A549 (cell line): ENCODE data around the gene STXBP6. TPM values are rescaled to one million over a fixed set of nuclear protein-coding genes. Genes with fewer than 3 reads are reported as not detected.

Experiments
- ATAC-seq, 2 experiments: fragments of 200-7000 bp in 1 of 2; fragments of >200 bp in 1 of 2; cut with Nextera tagmentation in 1 of 2; cut with Tn5 transposase in 1 of 2; 3 replicates each; pipeline versions ENCODE4 v1.8.0 to v1.9.1; 2018 to 2020; ENCODE audit warnings: mild to moderate bottlenecking in 1 of 2, moderate library complexity in 1 of 2
- CTCF ChIA-PET: fragments of 300-600 bp; sonication (Branson Sonifier 250); formaldehyde crosslinking; extraction: SDS; loops from one replicate; lab custom pipeline; 2021; ENCODE audit warnings: antibody characterized with exemption, inconsistent platforms; lab: Yijun Ruan, JAX
- POLR2A ChIA-PET: fragments of 350-600 bp; formaldehyde crosslinking; extraction: SDS; loops from one replicate; lab custom pipeline; 2021; ENCODE audit warnings: antibody characterized with exemption, inconsistent platforms; lab: Yijun Ruan, JAX
- DNase-seq, 2 experiments: peaks; one replicate each; pipeline versions ENCODE4 v3.0.0 to v3.0.0-alpha.2; 2011 to 2016; ENCODE audit warnings: low read depth in 1 of 2, low spot score in 1 of 2
- FAIRE-seq: peaks from 2 replicates; lab custom pipeline; 2011; peaks lifted over from hg19 to GRCh38; lab: Jason Lieb, UNC
- H3K27ac ChIP-seq, 2 experiments: fragments of >200 bp; sonication (Bioruptor Twin); formaldehyde crosslinking; 3 replicates each; pipeline ENCODE4 v1.5.1; 2016 to 2017
- H3K4me1 ChIP-seq: fragments of >200 bp; sonication (Bioruptor Twin); formaldehyde crosslinking; 3 replicates; pipeline ENCODE4 v1.6.1; 2016
- H3K4me2 ChIP-seq: fragments of >200 bp; sonication (Bioruptor Twin); formaldehyde crosslinking; 3 replicates; pipeline ENCODE4 v1.6.1; 2016
- H3K4me3 ChIP-seq: fragments of >200 bp; sonication (Bioruptor Twin); formaldehyde crosslinking; 3 replicates; pipeline ENCODE4 v1.5.1; 2016
- H3K9me3 ChIP-seq: fragments of >200 bp; sonication (Bioruptor Twin); formaldehyde crosslinking; 3 replicates; pipeline ENCODE4 v1.6.1; 2016
- BHLHE40 ChIP-seq: IDR thresholded peaks from 2 replicates; pipeline ENCODE4 v1.6.1; 2012; ENCODE audit warnings: low read depth, low read length, inconsistent platforms
- CBX2 ChIP-seq: fragments of 200-600 bp; sonication (generic); IDR thresholded peaks from 2 replicates; pipeline ENCODE4 v1.6.1; 2016; ENCODE audit warnings: low read depth, mild to moderate bottlenecking, borderline replicate concordance
- CHD2 ChIP-seq: fragments of 150-350 bp; IDR thresholded peaks from 2 replicates; pipeline ENCODE4 v1.6.1; 2014; ENCODE audit warnings: low read length; ENCODE audit not compliant: partially characterized antibody
- EHF ChIP-seq: fragments of 250-450 bp; sonication (Bioruptor Pico); IDR thresholded peaks from 2 replicates; pipeline ENCODE4 v1.5.0; 2020; ENCODE audit warnings: mild to moderate bottlenecking
- EHMT2 ChIP-seq: fragments of 200-600 bp; sonication (generic); IDR thresholded peaks from 2 replicates; pipeline ENCODE4 v1.6.1; 2016; ENCODE audit warnings: antibody characterized with exemption, low read depth, mild to moderate bottlenecking, moderate library complexity
- FOSB ChIP-seq: fragments of 250-450 bp; sonication (Bioruptor Pico); IDR thresholded peaks from 2 replicates; pipeline ENCODE4 v1.5.0; 2020; ENCODE audit warnings: mild to moderate bottlenecking, moderate library complexity
- FOSL2 ChIP-seq, 2 experiments: fragments of 450-650 bp in 1 of 2; fragments of >200 bp in 1 of 2; sonication (Bioruptor Twin) in 1 of 2; formaldehyde crosslinking; IDR thresholded peaks; 2 replicates each; pipeline versions ENCODE4 v1.5.0 to v1.6.1; 2016 to 2020; ENCODE audit warnings: mild to moderate bottlenecking in 1 of 2, moderate library complexity in 1 of 2
- FOXS1 ChIP-seq: fragments of 250-450 bp; sonication (Bioruptor Pico); IDR thresholded peaks from 2 replicates; pipeline ENCODE4 v1.5.0; 2020; ENCODE audit warnings: mild to moderate bottlenecking, moderate library complexity
- HOXA7 ChIP-seq: fragments of 250-450 bp; sonication (Bioruptor Pico); IDR thresholded peaks from 2 replicates; pipeline ENCODE4 v1.5.0; 2020; ENCODE audit warnings: mild to moderate bottlenecking, moderate library complexity
- JUN ChIP-seq, 2 experiments: fragments of >200 bp; sonication (Bioruptor Twin); formaldehyde crosslinking; IDR thresholded peaks; 2 replicates in 1 of 2; 3 replicates in 1 of 2; pipeline ENCODE4 v1.6.1; 2016 to 2017
- JUNB ChIP-seq: fragments of >200 bp; sonication (Bioruptor Twin); formaldehyde crosslinking; IDR thresholded peaks from 2 replicates; pipeline ENCODE4 v1.6.1; 2016
- KDM1A ChIP-seq: fragments of 200-600 bp; sonication (generic); IDR thresholded peaks from 2 replicates; pipeline ENCODE4 v1.6.1; 2016; ENCODE audit warnings: low read depth, mild to moderate bottlenecking
- KDM5A ChIP-seq: fragments of 200-600 bp; sonication (generic); IDR thresholded peaks from 2 replicates; pipeline ENCODE4 v1.6.1; 2016; ENCODE audit warnings: antibody characterized with exemption, mild to moderate bottlenecking
- NPAS2 ChIP-seq: fragments of 250-450 bp; sonication (Bioruptor Pico); IDR thresholded peaks from 2 replicates; pipeline ENCODE4 v1.8.0; 2022; ENCODE audit warnings: mild to moderate bottlenecking, moderate library complexity, borderline replicate concordance
- PBX3 ChIP-seq: IDR thresholded peaks from 2 replicates; pipeline ENCODE4 v1.6.1; 2012
- RARB ChIP-seq: fragments of 250-450 bp; sonication (Bioruptor Pico); IDR thresholded peaks from 2 replicates; pipeline ENCODE4 v1.8.0; 2021; ENCODE audit warnings: mild to moderate bottlenecking, moderate library complexity
- RNF2 ChIP-seq: fragments of 200-600 bp; sonication (generic); IDR thresholded peaks from 2 replicates; pipeline ENCODE4 v1.6.1; 2016; ENCODE audit warnings: low read depth, mild to moderate bottlenecking, antibody characterized with exemption, moderate library complexity, borderline replicate concordance
- TFCP2L1 ChIP-seq: fragments of 250-450 bp; sonication (Bioruptor Pico); IDR thresholded peaks from 2 replicates; pipeline ENCODE4 v1.5.0; 2021; ENCODE audit warnings: mild to moderate bottlenecking
- ZFP36 ChIP-seq: fragments of 450-650 bp; IDR thresholded peaks from 2 replicates; pipeline ENCODE4 v1.6.1; 2014; ENCODE audit warnings: borderline replicate concordance; ENCODE audit not compliant: partially characterized antibody
- ZNF302 ChIP-seq: fragments of 250-450 bp; sonication (Bioruptor Pico); IDR thresholded peaks from 2 replicates; pipeline ENCODE4 v1.9.0; 2021; ENCODE audit warnings: inconsistent platforms, mild to moderate bottlenecking, moderate library complexity
- WGBS: methylation state at CpG from one replicate; pipeline ENCODE4 v1.1.6; 2017; ENCODE audit errors: missing lambda C conversion rate; 5-methylcytosine and 5-hydroxymethylcytosine counted together
- polyA plus RNA-seq, 4 experiments: library from polyadenylated mRNA; depleted of rRNA in 3 of 4; stranded (reverse); fragments of >200 nt; fragmentation: RNase III in 1 of 4; extraction: RNeasy Plus Mini Kit Qiagen cat#74134 plus additional on column Dnase treatment in 1 of 4; gene quantifications; 2 replicates in 3 of 4; 3 replicates in 1 of 4; pipeline ENCODE4 v1.2.3, GENCODE V29; 2011 to 2017
- TF ChIP-seq, protein P1 (sequence below): fragments of >200 bp; sonication (Bioruptor Twin); formaldehyde crosslinking; IDR thresholded peaks from 3 replicates; pipeline ENCODE4 v1.6.1; 2016
- TF ChIP-seq, protein P2 (sequence below): fragments of >200 bp; sonication (Bioruptor Twin); formaldehyde crosslinking; IDR thresholded peaks from 3 replicates; pipeline ENCODE4 v1.5.1; 2016
- TF ChIP-seq, protein P3 (sequence below): IDR thresholded peaks from 2 replicates; pipeline ENCODE4 v1.6.1; 2012
- TF ChIP-seq, protein P4 (sequence below): fragments of 250-450 bp; sonication (Bioruptor Pico); IDR thresholded peaks from 2 replicates; pipeline ENCODE4 v1.5.0; 2020; ENCODE audit warnings: low read depth, mild to moderate bottlenecking, moderate library complexity
- TF ChIP-seq, protein P5 (sequence below): fragments of 200-600 bp; sonication (generic); IDR thresholded peaks from 2 replicates; pipeline ENCODE4 v1.6.1; 2016; ENCODE audit warnings: antibody characterized with exemption, mild to moderate bottlenecking, moderate library complexity

The STXBP6 gene
- polyA plus RNA-seq, 2 of the 4 experiments (the other 2 are of a cell fraction), result 1.7 to 6.3 TPM

DNA sequence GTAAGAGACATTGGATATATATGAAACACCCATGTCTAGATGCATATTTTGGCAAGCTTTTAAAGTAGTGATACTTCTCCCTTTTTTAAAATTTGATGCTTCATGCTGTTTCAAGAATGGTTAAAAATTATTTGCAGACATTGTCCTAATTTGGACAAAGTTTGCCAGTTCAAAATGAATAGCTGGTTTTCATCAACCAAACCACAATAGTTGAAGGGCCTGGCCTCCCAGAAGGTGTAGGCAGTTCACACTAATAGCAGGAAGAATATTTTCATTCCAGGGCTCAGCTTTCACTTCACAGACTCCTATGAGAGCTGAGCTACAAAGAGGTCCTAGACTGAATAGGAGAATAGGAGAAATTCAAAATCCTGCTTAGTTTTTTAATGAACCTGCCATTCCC lies 78.7 kb downstream of the STXBP6 start:
- Histone ChIP-seq H3K4me3 (no peak overlapping the region), H3K4me1 (peaks cover 6% of the 10 kb centered on the region; the same call in 2 of the 3 replicates), H3K9me3 (no peaks in the 10 kb centered on the region; the same call in 2 of the 3 replicates), H3K4me2 (no peak overlapping the region), H3K27ac (no peak overlapping the region)
- TF ChIP-seq, protein P1, sequence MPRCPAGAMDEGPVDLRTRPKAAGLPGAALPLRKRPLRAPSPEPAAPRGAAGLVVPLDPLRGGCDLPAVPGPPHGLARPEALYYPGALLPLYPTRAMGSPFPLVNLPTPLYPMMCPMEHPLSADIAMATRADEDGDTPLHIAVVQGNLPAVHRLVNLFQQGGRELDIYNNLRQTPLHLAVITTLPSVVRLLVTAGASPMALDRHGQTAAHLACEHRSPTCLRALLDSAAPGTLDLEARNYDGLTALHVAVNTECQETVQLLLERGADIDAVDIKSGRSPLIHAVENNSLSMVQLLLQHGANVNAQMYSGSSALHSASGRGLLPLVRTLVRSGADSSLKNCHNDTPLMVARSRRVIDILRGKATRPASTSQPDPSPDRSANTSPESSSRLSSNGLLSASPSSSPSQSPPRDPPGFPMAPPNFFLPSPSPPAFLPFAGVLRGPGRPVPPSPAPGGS, result no peak
- TF ChIP-seq JUN (IDR thresholded peaks at IDR 0.05) (no peak), EHF (CRISPR knock-in tag) (no peak), NPAS2 (CRISPR knock-in tag) (no peak), CBX2 (no peak), EHMT2 (no peak), KDM5A (no peak), RNF2 (no peak), FOXS1 (CRISPR knock-in tag) (no peak), FOSB (CRISPR knock-in tag) (no peak), ZFP36 (no peak), CHD2 (no peak), KDM1A (no peak)
- TF ChIP-seq, protein P2, sequence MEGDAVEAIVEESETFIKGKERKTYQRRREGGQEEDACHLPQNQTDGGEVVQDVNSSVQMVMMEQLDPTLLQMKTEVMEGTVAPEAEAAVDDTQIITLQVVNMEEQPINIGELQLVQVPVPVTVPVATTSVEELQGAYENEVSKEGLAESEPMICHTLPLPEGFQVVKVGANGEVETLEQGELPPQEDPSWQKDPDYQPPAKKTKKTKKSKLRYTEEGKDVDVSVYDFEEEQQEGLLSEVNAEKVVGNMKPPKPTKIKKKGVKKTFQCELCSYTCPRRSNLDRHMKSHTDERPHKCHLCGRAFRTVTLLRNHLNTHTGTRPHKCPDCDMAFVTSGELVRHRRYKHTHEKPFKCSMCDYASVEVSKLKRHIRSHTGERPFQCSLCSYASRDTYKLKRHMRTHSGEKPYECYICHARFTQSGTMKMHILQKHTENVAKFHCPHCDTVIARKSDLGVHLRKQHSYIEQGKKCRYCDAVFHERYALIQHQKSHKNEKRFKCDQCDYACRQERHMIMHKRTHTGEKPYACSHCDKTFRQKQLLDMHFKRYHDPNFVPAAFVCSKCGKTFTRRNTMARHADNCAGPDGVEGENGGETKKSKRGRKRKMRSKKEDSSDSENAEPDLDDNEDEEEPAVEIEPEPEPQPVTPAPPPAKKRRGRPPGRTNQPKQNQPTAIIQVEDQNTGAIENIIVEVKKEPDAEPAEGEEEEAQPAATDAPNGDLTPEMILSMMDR, result no peak
- TF ChIP-seq, protein P3, sequence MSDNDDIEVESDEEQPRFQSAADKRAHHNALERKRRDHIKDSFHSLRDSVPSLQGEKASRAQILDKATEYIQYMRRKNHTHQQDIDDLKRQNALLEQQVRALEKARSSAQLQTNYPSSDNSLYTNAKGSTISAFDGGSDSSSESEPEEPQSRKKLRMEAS, result no peak
- TF ChIP-seq, protein P4, sequence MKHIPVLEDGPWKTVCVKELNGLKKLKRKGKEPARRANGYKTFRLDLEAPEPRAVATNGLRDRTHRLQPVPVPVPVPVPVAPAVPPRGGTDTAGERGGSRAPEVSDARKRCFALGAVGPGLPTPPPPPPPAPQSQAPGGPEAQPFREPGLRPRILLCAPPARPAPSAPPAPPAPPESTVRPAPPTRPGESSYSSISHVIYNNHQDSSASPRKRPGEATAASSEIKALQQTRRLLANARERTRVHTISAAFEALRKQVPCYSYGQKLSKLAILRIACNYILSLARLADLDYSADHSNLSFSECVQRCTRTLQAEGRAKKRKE (CRISPR knock-in tag), result no peak
- DNase-seq (no peak), FAIRE-seq (no peak), ATAC-seq (no peak)
- POLR2A ChIA-PET, result no interaction called here
- CTCF ChIA-PET, result interaction anchor here (0.9 kb wide), 1 partner anchor 28 kb away, joined by 5 read pairs; no protein-coding TSS in a partner anchor

GRCh38 chr14:24966579-24966964 lies 83.4 kb downstream of the STXBP6 start:
- whole genome bisulfite sequencing, result 65% methylated on average over 1 of the region's 1 CpG
- ChIA-PET CTCF (no interaction called here), POLR2A (no interaction called here)
- peak overlapping the region; percentile 24; the same call in 1 of the 3 replicates for H3K4me2 ChIP-seq
- peak overlapping the region; percentile 11 to 16; a peak in 1 of 6 replicates for H3K27ac ChIP-seq
- H3K4me1 ChIP-seq, result peaks cover 11% of the 10 kb centered on the region; the same call in 2 of the 3 replicates
- H3K4me3 ChIP-seq, result no peak overlapping the region
- DNase-seq (no peak), ATAC-seq (no peak), FAIRE-seq (no peak)
- H3K9me3 ChIP-seq, result no peaks in the 10 kb centered on the region
- TF ChIP-seq FOSL2 (IDR thresholded peaks at IDR 0.05), result no peak
- TF ChIP-seq FOSL2 (CRISPR knock-in tag; IDR thresholded peaks at IDR 0.05), result no peak
- TF ChIP-seq RARB (CRISPR knock-in tag), result no peak
- TF ChIP-seq TFCP2L1 (CRISPR knock-in tag), result no peak
- TF ChIP-seq, protein P1, result no peak
- TF ChIP-seq HOXA7 (CRISPR knock-in tag), result no peak
- TF ChIP-seq, protein P2, result no peak
- TF ChIP-seq, protein P5, sequence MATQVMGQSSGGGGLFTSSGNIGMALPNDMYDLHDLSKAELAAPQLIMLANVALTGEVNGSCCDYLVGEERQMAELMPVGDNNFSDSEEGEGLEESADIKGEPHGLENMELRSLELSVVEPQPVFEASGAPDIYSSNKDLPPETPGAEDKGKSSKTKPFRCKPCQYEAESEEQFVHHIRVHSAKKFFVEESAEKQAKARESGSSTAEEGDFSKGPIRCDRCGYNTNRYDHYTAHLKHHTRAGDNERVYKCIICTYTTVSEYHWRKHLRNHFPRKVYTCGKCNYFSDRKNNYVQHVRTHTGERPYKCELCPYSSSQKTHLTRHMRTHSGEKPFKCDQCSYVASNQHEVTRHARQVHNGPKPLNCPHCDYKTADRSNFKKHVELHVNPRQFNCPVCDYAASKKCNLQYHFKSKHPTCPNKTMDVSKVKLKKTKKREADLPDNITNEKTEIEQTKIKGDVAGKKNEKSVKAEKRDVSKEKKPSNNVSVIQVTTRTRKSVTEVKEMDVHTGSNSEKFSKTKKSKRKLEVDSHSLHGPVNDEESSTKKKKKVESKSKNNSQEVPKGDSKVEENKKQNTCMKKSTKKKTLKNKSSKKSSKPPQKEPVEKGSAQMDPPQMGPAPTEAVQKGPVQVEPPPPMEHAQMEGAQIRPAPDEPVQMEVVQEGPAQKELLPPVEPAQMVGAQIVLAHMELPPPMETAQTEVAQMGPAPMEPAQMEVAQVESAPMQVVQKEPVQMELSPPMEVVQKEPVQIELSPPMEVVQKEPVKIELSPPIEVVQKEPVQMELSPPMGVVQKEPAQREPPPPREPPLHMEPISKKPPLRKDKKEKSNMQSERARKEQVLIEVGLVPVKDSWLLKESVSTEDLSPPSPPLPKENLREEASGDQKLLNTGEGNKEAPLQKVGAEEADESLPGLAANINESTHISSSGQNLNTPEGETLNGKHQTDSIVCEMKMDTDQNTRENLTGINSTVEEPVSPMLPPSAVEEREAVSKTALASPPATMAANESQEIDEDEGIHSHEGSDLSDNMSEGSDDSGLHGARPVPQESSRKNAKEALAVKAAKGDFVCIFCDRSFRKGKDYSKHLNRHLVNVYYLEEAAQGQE, result no peak
- no peak for TF ChIP-seq JUNB
- TF ChIP-seq PBX3, result no peak
- no peak for TF ChIP-seq BHLHE40
- TF ChIP-seq ZNF302 (CRISPR knock-in tag), result no peak
